ENCODE measurements around the gene DCLK3.

The DCLK3 gene

DNA sequence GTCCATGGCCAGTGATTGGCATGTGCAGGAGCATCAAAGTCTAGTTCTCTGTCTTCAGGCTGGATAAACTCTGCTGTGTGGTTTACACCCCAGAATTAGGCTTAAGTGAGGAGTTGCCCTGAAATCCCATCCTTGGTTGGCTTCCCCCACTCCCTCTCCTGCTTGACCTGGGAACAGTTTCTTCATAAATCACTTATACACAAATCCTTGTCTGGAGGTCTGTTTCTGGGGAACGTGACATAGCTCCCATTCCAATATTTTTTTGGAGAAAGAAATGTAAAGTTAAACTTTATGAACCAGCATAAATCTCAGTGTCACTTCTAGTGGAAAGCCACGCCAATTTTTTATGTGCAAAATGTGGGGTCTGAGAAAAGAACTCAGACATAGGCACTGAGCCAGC lies 98.2 kb downstream of the DCLK3 start:
- DNase-seq = no peak

GRCh38 chr3:36663666-36664291 lies 100.6 kb downstream of the DCLK3 start:
- no peak for DNase-seq

DNA sequence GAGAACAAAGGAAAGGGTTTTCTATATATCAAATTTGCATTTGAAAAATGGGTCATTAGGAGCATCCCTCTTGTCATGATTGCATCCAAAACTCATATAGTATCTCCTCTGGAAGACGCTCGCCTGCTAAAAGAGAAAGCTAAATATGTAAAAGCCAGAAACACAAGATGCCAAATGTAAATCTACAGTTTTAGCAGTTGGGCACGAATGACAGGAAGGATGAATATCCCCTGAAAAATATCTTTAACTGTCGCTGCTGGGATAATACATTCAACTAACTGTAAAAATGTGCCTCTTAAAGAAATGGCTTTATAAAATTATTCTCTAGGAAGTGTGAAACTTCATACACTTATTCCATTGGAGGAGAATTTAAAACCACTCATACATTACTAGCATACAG lies 101.7 kb downstream of the DCLK3 start:
- DNase-seq = no peak
